D341Med (cell line): Measurements from ENCODE around the gene CTTNBP2.

Experiments used
- DNase-seq: peaks from one replicate; pipeline ENCODE4 v3.0.0; 2012; ENCODE audit warnings: low spot score

CTTNBP2 gene

GRCh38 chr7:117871778-117872538 is 1.3 kb downstream of the CTTNBP2 start:
- peak; percentile 32 for DNase-seq

GRCh38 chr7:117871401-117871777 is 1.9 kb downstream of the CTTNBP2 start:
- no peak for DNase-seq

GRCh38 chr7:117870448-117871130 is 2.7 kb downstream of the CTTNBP2 start:
- no peak for DNase-seq

- DNase-seq, result no peak
Observed at GRCh38 chr7:117869374-117869773, 3.9 kb downstream of the CTTNBP2 start.

- no peak for DNase-seq
Observed at GRCh38 chr7:117863618-117864017, 9.6 kb downstream of the CTTNBP2 start.

- DNase-seq, result no peak
Observed at GRCh38 chr7:117862378-117862777, 10.9 kb downstream of the CTTNBP2 start.

- no peak for DNase-seq
Observed at GRCh38 chr7:117859246-117859812, 13.9 kb downstream of the CTTNBP2 start.

GRCh38 chr7:117858712-117859111 is 14.5 kb downstream of the CTTNBP2 start:
- DNase-seq, result no peak

GRCh38 chr7:117857718-117858117 is 15.5 kb downstream of the CTTNBP2 start:
- DNase-seq, result no peak

- no peak for DNase-seq
Observed at GRCh38 chr7:117856196-117856595, 17.0 kb downstream of the CTTNBP2 start.

- DNase-seq, result no peak
Observed at GRCh38 chr7:117854186-117854585, 19.1 kb downstream of the CTTNBP2 start.

- DNase-seq, result no peak
Observed at GRCh38 chr7:117848941-117849340, 24.3 kb downstream of the CTTNBP2 start.

GRCh38 chr7:117844678-117845077 is 28.6 kb downstream of the CTTNBP2 start:
- no peak for DNase-seq

- no peak for DNase-seq
Observed at GRCh38 chr7:117841611-117842010, 31.6 kb downstream of the CTTNBP2 start.

GRCh38 chr7:117841011-117841410 is 32.2 kb downstream of the CTTNBP2 start:
- no peak for DNase-seq

GRCh38 chr7:117839507-117839906 is 33.7 kb downstream of the CTTNBP2 start:
- DNase-seq, result no peak

GRCh38 chr7:117837841-117838240 is 35.4 kb downstream of the CTTNBP2 start:
- DNase-seq, result no peak

GRCh38 chr7:117835016-117835664 is 38.1 kb downstream of the CTTNBP2 start:
- no peak for DNase-seq

GRCh38 chr7:117830422-117830954 is 42.8 kb downstream of the CTTNBP2 start:
- no peak for DNase-seq

- no peak for DNase-seq
Observed at GRCh38 chr7:117829450-117830117, 43.7 kb downstream of the CTTNBP2 start.

- DNase-seq, result no peak
Observed at GRCh38 chr7:117828825-117829224, 44.4 kb downstream of the CTTNBP2 start.

GRCh38 chr7:117827862-117828261 is 45.4 kb downstream of the CTTNBP2 start:
- DNase-seq, result no peak
